SK-N-SH treated with all-trans-retinoic acid at 6 μM for 48 hours (cell line): ENCODE data around the gene DRAXIN.
A peak's percentile ranks its signal among the peaks of the same experiment; 100 is the strongest.

Source experiments
- ATAC-seq: fragments of 200-7000 bp; cut with Tn5 transposase; 3 replicates; pipeline ENCODE4 v1.9.1; 2020; ENCODE audit warnings: mild to moderate bottlenecking, moderate library complexity
- ARNTL ChIP-seq: fragments of 450-650 bp; formaldehyde crosslinking; IDR thresholded peaks from 2 replicates; pipeline ENCODE4 v1.5.0; 2020; ENCODE audit warnings: low read depth, mild to moderate bottlenecking, moderate library complexity, borderline replicate concordance
- BACH2 ChIP-seq: fragments of 250-450 bp; sonication (Bioruptor Pico); IDR thresholded peaks from 2 replicates; pipeline ENCODE4 v1.9.0; 2021; ENCODE audit warnings: mild to moderate bottlenecking, borderline replicate concordance
- CREB5 ChIP-seq: fragments of 250-450 bp; sonication (Bioruptor Pico); IDR thresholded peaks from 2 replicates; pipeline ENCODE4 v1.5.1; 2020; ENCODE audit warnings: low read depth, mild to moderate bottlenecking, moderate library complexity
- CSRNP3 ChIP-seq: fragments of 250-450 bp; sonication (Bioruptor Pico); IDR thresholded peaks from 2 replicates; pipeline ENCODE4 v1.5.1; 2021; ENCODE audit warnings: mild to moderate bottlenecking, moderate library complexity
- ESRRG ChIP-seq: fragments of 250-450 bp; sonication (Bioruptor Pico); IDR thresholded peaks from 2 replicates; pipeline ENCODE4 v1.6.1; 2021; ENCODE audit warnings: mild to moderate bottlenecking
- GLIS3 ChIP-seq: fragments of 250-450 bp; sonication (Bioruptor Pico); IDR thresholded peaks from 2 replicates; pipeline ENCODE4 v1.5.0; 2020; ENCODE audit warnings: mild to moderate bottlenecking, moderate library complexity
- ISL1 ChIP-seq: fragments of 250-450 bp; sonication (Bioruptor Pico); IDR thresholded peaks from 2 replicates; pipeline ENCODE4 v2.1.2; 2022; ENCODE audit warnings: mild to moderate bottlenecking, moderate library complexity
- OSR1 ChIP-seq: fragments of 250-450 bp; sonication (Bioruptor Pico); IDR thresholded peaks from 2 replicates; pipeline ENCODE4 v1.8.0; 2022; ENCODE audit warnings: moderate library complexity, mild to moderate bottlenecking, inconsistent platforms
- PPARA ChIP-seq: fragments of 250-450 bp; sonication (Bioruptor Pico); IDR thresholded peaks from 2 replicates; pipeline ENCODE4 v1.5.0; 2020; ENCODE audit warnings: mild to moderate bottlenecking, borderline replicate concordance
- RARB ChIP-seq: fragments of 250-450 bp; sonication (Bioruptor Pico); IDR thresholded peaks from 2 replicates; pipeline ENCODE4 v1.8.0; 2021; ENCODE audit warnings: mild to moderate bottlenecking, moderate library complexity
- SNAI2 ChIP-seq: fragments of 250-450 bp; sonication (Bioruptor Pico); IDR thresholded peaks from 2 replicates; pipeline ENCODE4 v1.5.0; 2020; ENCODE audit warnings: mild to moderate bottlenecking, moderate library complexity
- TCF4 ChIP-seq: fragments of 250-450 bp; sonication (Bioruptor Pico); IDR thresholded peaks from 2 replicates; pipeline ENCODE4 v1.8.0; 2021; ENCODE audit warnings: mild to moderate bottlenecking, moderate library complexity, borderline replicate concordance
- ZC3H10 ChIP-seq: fragments of 250-450 bp; sonication (Bioruptor Pico); IDR thresholded peaks from 2 replicates; pipeline ENCODE4 v1.5.1; 2021; ENCODE audit warnings: mild to moderate bottlenecking, moderate library complexity
- ZFP30 ChIP-seq: fragments of 450-650 bp; formaldehyde crosslinking; IDR thresholded peaks from 2 replicates; pipeline ENCODE4 v1.5.0; 2022; ENCODE audit warnings: mild to moderate bottlenecking, moderate library complexity
- ZNF565 ChIP-seq: fragments of 450-650 bp; formaldehyde crosslinking; conservative IDR thresholded peaks from 2 replicates; pipeline ENCODE4 v1.5.0; 2020; ENCODE audit warnings: low read depth, mild to moderate bottlenecking, moderate library complexity
- ZNF70 ChIP-seq: fragments of 450-650 bp; formaldehyde crosslinking; IDR thresholded peaks from 2 replicates; pipeline ENCODE4 v1.5.0; 2020; ENCODE audit warnings: mild to moderate bottlenecking, moderate library complexity
- ZNF8 ChIP-seq: fragments of 450-650 bp; formaldehyde crosslinking; IDR thresholded peaks from 2 replicates; pipeline ENCODE4 v1.5.0; 2020; ENCODE audit warnings: mild to moderate bottlenecking, moderate library complexity
- TF ChIP-seq, protein P1 (sequence below): fragments of 250-450 bp; sonication (Bioruptor Pico); IDR thresholded peaks from 2 replicates; pipeline ENCODE4 v1.5.0; 2020; ENCODE audit warnings: mild to moderate bottlenecking, moderate library complexity
- TF ChIP-seq, protein P2 (sequence below): fragments of 250-450 bp; sonication (Bioruptor Pico); IDR thresholded peaks from 2 replicates; pipeline ENCODE4 v1.8.0; 2021; ENCODE audit warnings: low read depth, mild to moderate bottlenecking, moderate library complexity, borderline replicate concordance
- TF ChIP-seq, protein P3 (sequence below): fragments of 250-450 bp; sonication (Bioruptor Pico); IDR thresholded peaks from 2 replicates; pipeline ENCODE4 v1.8.0; 2020; ENCODE audit warnings: mild to moderate bottlenecking, moderate library complexity, borderline replicate concordance

DRAXIN gene

GRCh38 chr1:11748294-11749202 lies 57.0 kb downstream of the DRAXIN start:
- no peak for ATAC-seq

DNA sequence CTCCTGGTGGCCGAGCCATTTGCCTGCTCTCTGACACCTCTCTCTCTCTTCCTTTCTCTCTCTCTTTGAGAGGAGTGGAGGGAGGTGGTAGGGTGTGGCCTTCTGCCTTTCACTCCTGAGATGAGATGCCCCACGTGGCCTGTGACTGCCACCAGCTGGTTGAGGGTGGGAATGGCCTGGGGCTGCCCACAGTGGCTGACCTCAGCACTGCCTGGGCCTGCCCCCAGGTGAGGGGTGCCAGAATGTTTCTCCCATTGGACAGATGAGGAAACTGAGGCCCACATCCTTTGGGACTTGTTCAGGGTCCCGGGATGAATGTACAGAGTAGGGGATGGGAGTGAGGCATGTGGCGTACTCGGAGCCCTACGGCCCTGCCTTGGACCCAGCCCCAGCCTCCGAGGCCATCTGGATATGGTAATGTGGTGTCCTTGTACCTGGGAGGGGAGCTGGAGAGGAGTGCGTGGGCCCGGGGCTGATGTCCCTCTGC lies 57.7 kb downstream of the DRAXIN start:
- TF ChIP-seq GLIS3 (CRISPR knock-in tag) (no peak), ARNTL (CRISPR knock-in tag) (no peak), ESRRG (no peak), TCF4 (CRISPR knock-in tag) (no peak), CREB5 (no peak), ZNF70 (no peak), CSRNP3 (CRISPR knock-in tag) (no peak), OSR1 (no peak), PPARA (CRISPR knock-in tag) (no peak), ZNF565 (CRISPR knock-in tag) (no peak), ZNF8 (no peak)
- TF ChIP-seq, protein P1, sequence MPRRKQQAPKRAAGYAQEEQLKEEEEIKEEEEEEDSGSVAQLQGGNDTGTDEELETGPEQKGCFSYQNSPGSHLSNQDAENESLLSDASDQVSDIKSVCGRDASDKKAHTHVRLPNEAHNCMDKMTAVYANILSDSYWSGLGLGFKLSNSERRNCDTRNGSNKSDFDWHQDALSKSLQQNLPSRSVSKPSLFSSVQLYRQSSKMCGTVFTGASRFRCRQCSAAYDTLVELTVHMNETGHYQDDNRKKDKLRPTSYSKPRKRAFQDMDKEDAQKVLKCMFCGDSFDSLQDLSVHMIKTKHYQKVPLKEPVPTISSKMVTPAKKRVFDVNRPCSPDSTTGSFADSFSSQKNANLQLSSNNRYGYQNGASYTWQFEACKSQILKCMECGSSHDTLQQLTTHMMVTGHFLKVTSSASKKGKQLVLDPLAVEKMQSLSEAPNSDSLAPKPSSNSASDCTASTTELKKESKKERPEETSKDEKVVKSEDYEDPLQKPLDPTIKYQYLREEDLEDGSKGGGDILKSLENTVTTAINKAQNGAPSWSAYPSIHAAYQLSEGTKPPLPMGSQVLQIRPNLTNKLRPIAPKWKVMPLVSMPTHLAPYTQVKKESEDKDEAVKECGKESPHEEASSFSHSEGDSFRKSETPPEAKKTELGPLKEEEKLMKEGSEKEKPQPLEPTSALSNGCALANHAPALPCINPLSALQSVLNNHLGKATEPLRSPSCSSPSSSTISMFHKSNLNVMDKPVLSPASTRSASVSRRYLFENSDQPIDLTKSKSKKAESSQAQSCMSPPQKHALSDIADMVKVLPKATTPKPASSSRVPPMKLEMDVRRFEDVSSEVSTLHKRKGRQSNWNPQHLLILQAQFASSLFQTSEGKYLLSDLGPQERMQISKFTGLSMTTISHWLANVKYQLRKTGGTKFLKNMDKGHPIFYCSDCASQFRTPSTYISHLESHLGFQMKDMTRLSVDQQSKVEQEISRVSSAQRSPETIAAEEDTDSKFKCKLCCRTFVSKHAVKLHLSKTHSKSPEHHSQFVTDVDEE (CRISPR knock-in tag) = no peak
- TF ChIP-seq, protein P2, sequence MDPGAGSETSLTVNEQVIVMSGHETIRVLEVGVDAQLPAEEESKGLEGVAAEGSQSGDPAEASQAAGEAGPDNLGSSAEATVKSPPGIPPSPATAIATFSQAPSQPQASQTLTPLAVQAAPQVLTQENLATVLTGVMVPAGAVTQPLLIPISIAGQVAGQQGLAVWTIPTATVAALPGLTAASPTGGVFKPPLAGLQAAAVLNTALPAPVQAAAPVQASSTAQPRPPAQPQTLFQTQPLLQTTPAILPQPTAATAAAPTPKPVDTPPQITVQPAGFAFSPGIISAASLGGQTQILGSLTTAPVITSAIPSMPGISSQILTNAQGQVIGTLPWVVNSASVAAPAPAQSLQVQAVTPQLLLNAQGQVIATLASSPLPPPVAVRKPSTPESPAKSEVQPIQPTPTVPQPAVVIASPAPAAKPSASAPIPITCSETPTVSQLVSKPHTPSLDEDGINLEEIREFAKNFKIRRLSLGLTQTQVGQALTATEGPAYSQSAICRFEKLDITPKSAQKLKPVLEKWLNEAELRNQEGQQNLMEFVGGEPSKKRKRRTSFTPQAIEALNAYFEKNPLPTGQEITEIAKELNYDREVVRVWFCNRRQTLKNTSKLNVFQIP = no peak
- TF ChIP-seq, protein P3, sequence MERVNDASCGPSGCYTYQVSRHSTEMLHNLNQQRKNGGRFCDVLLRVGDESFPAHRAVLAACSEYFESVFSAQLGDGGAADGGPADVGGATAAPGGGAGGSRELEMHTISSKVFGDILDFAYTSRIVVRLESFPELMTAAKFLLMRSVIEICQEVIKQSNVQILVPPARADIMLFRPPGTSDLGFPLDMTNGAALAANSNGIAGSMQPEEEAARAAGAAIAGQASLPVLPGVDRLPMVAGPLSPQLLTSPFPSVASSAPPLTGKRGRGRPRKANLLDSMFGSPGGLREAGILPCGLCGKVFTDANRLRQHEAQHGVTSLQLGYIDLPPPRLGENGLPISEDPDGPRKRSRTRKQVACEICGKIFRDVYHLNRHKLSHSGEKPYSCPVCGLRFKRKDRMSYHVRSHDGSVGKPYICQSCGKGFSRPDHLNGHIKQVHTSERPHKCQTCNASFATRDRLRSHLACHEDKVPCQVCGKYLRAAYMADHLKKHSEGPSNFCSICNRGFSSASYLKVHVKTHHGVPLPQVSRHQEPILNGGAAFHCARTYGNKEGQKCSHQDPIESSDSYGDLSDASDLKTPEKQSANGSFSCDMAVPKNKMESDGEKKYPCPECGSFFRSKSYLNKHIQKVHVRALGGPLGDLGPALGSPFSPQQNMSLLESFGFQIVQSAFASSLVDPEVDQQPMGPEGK (CRISPR knock-in tag) = no peak
- ATAC-seq = peak; percentile 75

More at GRCh38 chr1:11748294-11749202, 57.0 kb downstream of the DRAXIN start:
- no peak for TF ChIP-seq BACH2 (CRISPR knock-in tag)
- TF ChIP-seq ZC3H10 (CRISPR knock-in tag) = no peak
- no peak for TF ChIP-seq ZFP30 (CRISPR knock-in tag)
- no peak for TF ChIP-seq ARNTL (CRISPR knock-in tag)
- TF ChIP-seq GLIS3 (CRISPR knock-in tag) = no peak
- TF ChIP-seq PPARA (CRISPR knock-in tag) = no peak
- TF ChIP-seq SNAI2 (CRISPR knock-in tag) = no peak

- no peak for ATAC-seq
- TF ChIP-seq PPARA (CRISPR knock-in tag) = no peak
- no peak for TF ChIP-seq OSR1
- no peak for TF ChIP-seq ESRRG
- TF ChIP-seq ISL1 (CRISPR knock-in tag) = no peak
- TF ChIP-seq ARNTL (CRISPR knock-in tag) = no peak
- TF ChIP-seq, protein P3 (CRISPR knock-in tag) = no peak
- TF ChIP-seq CREB5 = no peak
- no peak for TF ChIP-seq ZNF8
- TF ChIP-seq RARB (CRISPR knock-in tag) = no peak
Measured at GRCh38 chr1:11749996-11750395, 58.5 kb downstream of the DRAXIN start.
